B cell (primary cell): ENCODE data around the gene RNU1-4.
"Not testable (repeated sequence)": the region's sequence is repeated elsewhere in the genome, so short reads cannot be mapped to it uniquely, and the experiment has no call there.

Experiments
- EZH2 ChIP-seq: IDR thresholded peaks from 2 replicates; pipeline ENCODE4 v1.6.1; 2012; ENCODE audit warnings: borderline replicate concordance, low read depth, mild to moderate bottlenecking, moderate library complexity, low read length; ENCODE audit not compliant: insufficient read depth, poor library complexity, severe bottlenecking
- TF ChIP-seq, protein P1 (sequence below): fragments of 200-600 bp; IDR thresholded peaks from one replicate; pipeline ENCODE4 v1.8.0; 2022; ENCODE audit warnings: antibody characterized with exemption, mild to moderate bottlenecking

DNA sequence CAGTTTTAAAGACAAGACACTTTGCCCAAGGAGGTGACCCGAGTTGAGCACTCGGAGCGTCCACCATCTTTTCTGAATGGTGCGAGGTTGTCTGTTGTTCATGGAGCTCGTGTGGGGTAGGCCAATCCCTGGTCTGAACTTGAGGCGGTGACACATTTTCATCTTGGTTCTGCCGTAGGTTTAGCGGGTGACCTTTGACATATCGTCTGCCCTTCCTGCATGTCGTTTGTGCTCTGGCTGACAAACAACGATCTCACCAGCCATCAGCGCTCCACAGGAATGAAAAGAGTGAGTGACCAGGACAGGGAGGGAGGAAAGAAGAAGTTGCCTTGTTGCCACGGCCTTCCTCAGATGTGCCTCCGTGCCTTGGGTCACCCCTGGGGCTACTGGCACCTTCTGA lies 34.5 kb downstream of the RNU1-4 start:
- TF ChIP-seq, protein P1, sequence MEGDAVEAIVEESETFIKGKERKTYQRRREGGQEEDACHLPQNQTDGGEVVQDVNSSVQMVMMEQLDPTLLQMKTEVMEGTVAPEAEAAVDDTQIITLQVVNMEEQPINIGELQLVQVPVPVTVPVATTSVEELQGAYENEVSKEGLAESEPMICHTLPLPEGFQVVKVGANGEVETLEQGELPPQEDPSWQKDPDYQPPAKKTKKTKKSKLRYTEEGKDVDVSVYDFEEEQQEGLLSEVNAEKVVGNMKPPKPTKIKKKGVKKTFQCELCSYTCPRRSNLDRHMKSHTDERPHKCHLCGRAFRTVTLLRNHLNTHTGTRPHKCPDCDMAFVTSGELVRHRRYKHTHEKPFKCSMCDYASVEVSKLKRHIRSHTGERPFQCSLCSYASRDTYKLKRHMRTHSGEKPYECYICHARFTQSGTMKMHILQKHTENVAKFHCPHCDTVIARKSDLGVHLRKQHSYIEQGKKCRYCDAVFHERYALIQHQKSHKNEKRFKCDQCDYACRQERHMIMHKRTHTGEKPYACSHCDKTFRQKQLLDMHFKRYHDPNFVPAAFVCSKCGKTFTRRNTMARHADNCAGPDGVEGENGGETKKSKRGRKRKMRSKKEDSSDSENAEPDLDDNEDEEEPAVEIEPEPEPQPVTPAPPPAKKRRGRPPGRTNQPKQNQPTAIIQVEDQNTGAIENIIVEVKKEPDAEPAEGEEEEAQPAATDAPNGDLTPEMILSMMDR = not testable (repeated sequence)
- not testable (repeated sequence) for TF ChIP-seq EZH2
